GM12878 (cell line): ENCODE data around the gene MROH8. TPM values are rescaled to one million over a fixed set of nuclear protein-coding genes. Genes with fewer than 3 reads are reported as not detected.

Source experiments
- polyA plus RNA-seq, 11 experiments: library from polyadenylated mRNA; depleted of rRNA in 4 of 11; unstranded in 6 of 11; stranded (reverse) in 5 of 11; fragments of >200 nt; fragmentation: Nextera tagmentation in 4 of 11; fragmentation: Illumina TruSeq in 1 of 11; extraction: Ambion mirVana in 4 of 11; extraction: Trizol in 1 of 11; gene quantifications; 1 replicate in 1 of 11; 2 replicates in 10 of 11; pipeline versions ENCODE4 v1.2.1 to v1.2.3, GENCODE V29; 2011 to 2016; ENCODE audit warnings: inconsistent platforms in 2 of 11, missing spikeins in 2 of 11, low read depth in 1 of 11
- total RNA-seq, 4 experiments: library from RNA; depleted of rRNA in 3 of 4; stranded (reverse); fragments of >200 nt in 3 of 4; fragmentation: Illumina TruSeq in 1 of 4; extraction: Trizol in 1 of 4; gene quantifications; 2 replicates each; pipeline versions ENCODE4 v1.2.1 to v1.2.3, GENCODE V29; 2013 to 2021

Gene MROH8
- total and polyA plus RNA-seq, 10 of the 15 experiments (the other 5 are each of a cell fraction or from before 2014, with no cell fraction given) = 0.16 to 2.8 (median 1.8) TPM

Other genes with a start within 250 kb of the MROH8 start
- gene SAMHD1, start 227.8 kb downstream of the MROH8 start, total RNA-seq (2014; rRNA removed) = 39.9 and 43.2 TPM in 2 replicates
- 46.8 and 47.9 TPM in 2 replicates for gene SAMHD1, start 227.8 kb downstream of the MROH8 start, total RNA-seq (2014; rRNA removed; fragmentation: Illumina TruSeq; extraction: Trizol)
- 37.7 and 37.8 TPM in 2 replicates for gene SAMHD1, start 227.8 kb downstream of the MROH8 start, total RNA-seq (2021)
- 43.6 and 52.1 TPM in 2 replicates for gene SAMHD1, start 227.8 kb downstream of the MROH8 start, polyA plus RNA-seq (2011; rRNA removed)
- gene SAMHD1, start 227.8 kb downstream of the MROH8 start, polyA plus RNA-seq (2014; fragmentation: Illumina TruSeq; extraction: Trizol) = 41.8 and 44.9 TPM in 2 replicates
- gene SAMHD1, start 227.8 kb downstream of the MROH8 start, polyA plus RNA-seq (2014; fragmentation: Nextera tagmentation; extraction: Ambion mirVana) = 10 to 100 TPM; 20.5 to 21.7 TPM
- 23.4 and 26.3 TPM in 2 replicates for gene SAMHD1, start 227.8 kb downstream of the MROH8 start, polyA plus RNA-seq (2014; rRNA removed)
- 10 to 100 TPM; 37.8 to 42.0 TPM for gene SAMHD1, start 227.8 kb downstream of the MROH8 start, polyA plus RNA-seq (2016; fragmentation: Nextera tagmentation; extraction: Ambion mirVana)
- gene RBL1, start 83.6 kb downstream of the MROH8 start, total RNA-seq (2014; rRNA removed) = 38.2 and 51.1 TPM in 2 replicates
- gene RBL1, start 83.6 kb downstream of the MROH8 start, total RNA-seq (2014; rRNA removed; fragmentation: Illumina TruSeq; extraction: Trizol) = 26.7 and 27.9 TPM in 2 replicates
- gene RBL1, start 83.6 kb downstream of the MROH8 start, total RNA-seq (2021) = 23.8 and 28.1 TPM in 2 replicates
- 14.6 and 19.4 TPM in 2 replicates for gene RBL1, start 83.6 kb downstream of the MROH8 start, polyA plus RNA-seq (2011; rRNA removed)
- gene RBL1, start 83.6 kb downstream of the MROH8 start, polyA plus RNA-seq (2014; fragmentation: Illumina TruSeq; extraction: Trizol) = 24.6 and 36.3 TPM in 2 replicates
- 1 to 10 TPM; 4.5 to 4.9 TPM for gene RBL1, start 83.6 kb downstream of the MROH8 start, polyA plus RNA-seq (2014; fragmentation: Nextera tagmentation; extraction: Ambion mirVana)
- 14.7 and 17.5 TPM in 2 replicates for gene RBL1, start 83.6 kb downstream of the MROH8 start, polyA plus RNA-seq (2014; rRNA removed)
- 10 to 100 TPM; 25.1 to 25.5 TPM for gene RBL1, start 83.6 kb downstream of the MROH8 start, polyA plus RNA-seq (2016; fragmentation: Nextera tagmentation; extraction: Ambion mirVana)
- 225 and 248 TPM in 2 replicates for gene RPN2, start 218 bp downstream of the MROH8 start, total RNA-seq (2014; rRNA removed)
- 231 and 241 TPM in 2 replicates for gene RPN2, start 218 bp downstream of the MROH8 start, total RNA-seq (2014; rRNA removed; fragmentation: Illumina TruSeq; extraction: Trizol)
- 157 and 161 TPM in 2 replicates for gene RPN2, start 218 bp downstream of the MROH8 start, total RNA-seq (2021)
- 162 and 222 TPM in 2 replicates for gene RPN2, start 218 bp downstream of the MROH8 start, polyA plus RNA-seq (2011; rRNA removed)
- gene RPN2, start 218 bp downstream of the MROH8 start, polyA plus RNA-seq (2014; fragmentation: Illumina TruSeq; extraction: Trizol) = 198 and 207 TPM in 2 replicates
- gene RPN2, start 218 bp downstream of the MROH8 start, polyA plus RNA-seq (2014; fragmentation: Nextera tagmentation; extraction: Ambion mirVana) = 100 to 1,000 TPM; 274 to 365 TPM
- gene RPN2, start 218 bp downstream of the MROH8 start, polyA plus RNA-seq (2014; rRNA removed) = 133 and 148 TPM in 2 replicates
- gene RPN2, start 218 bp downstream of the MROH8 start, polyA plus RNA-seq (2016; fragmentation: Nextera tagmentation; extraction: Ambion mirVana) = 100 to 1,000 TPM; 298 to 306 TPM
- gene GHRH, start 82.3 kb upstream of the MROH8 start, total RNA-seq (2014; rRNA removed) = not detected in 2 replicates
- gene GHRH, start 82.3 kb upstream of the MROH8 start, total RNA-seq (2014; rRNA removed; fragmentation: Illumina TruSeq; extraction: Trizol) = not detected in 2 replicates
- gene GHRH, start 82.3 kb upstream of the MROH8 start, total RNA-seq (2021) = not detected in 2 replicates
- not detected in 2 replicates for gene GHRH, start 82.3 kb upstream of the MROH8 start, polyA plus RNA-seq (2011; rRNA removed)
- not detected in 2 replicates for gene GHRH, start 82.3 kb upstream of the MROH8 start, polyA plus RNA-seq (2014; fragmentation: Illumina TruSeq; extraction: Trizol)
- not detected for gene GHRH, start 82.3 kb upstream of the MROH8 start, polyA plus RNA-seq (2014; fragmentation: Nextera tagmentation; extraction: Ambion mirVana)
- not detected in 2 replicates for gene GHRH, start 82.3 kb upstream of the MROH8 start, polyA plus RNA-seq (2014; rRNA removed)
- gene GHRH, start 82.3 kb upstream of the MROH8 start, polyA plus RNA-seq (2016; fragmentation: Nextera tagmentation; extraction: Ambion mirVana) = not detected
- 8.6 and 12.2 TPM in 2 replicates for gene MANBAL, start 110.1 kb upstream of the MROH8 start, total RNA-seq (2014; rRNA removed)
- 15.0 and 15.6 TPM in 2 replicates for gene MANBAL, start 110.1 kb upstream of the MROH8 start, total RNA-seq (2014; rRNA removed; fragmentation: Illumina TruSeq; extraction: Trizol)
- gene MANBAL, start 110.1 kb upstream of the MROH8 start, total RNA-seq (2021) = 18.9 TPM in 2 replicates
- gene MANBAL, start 110.1 kb upstream of the MROH8 start, polyA plus RNA-seq (2011; rRNA removed) = 25.1 and 39.0 TPM in 2 replicates
- 20.2 and 30.7 TPM in 2 replicates for gene MANBAL, start 110.1 kb upstream of the MROH8 start, polyA plus RNA-seq (2014; fragmentation: Illumina TruSeq; extraction: Trizol)
- gene MANBAL, start 110.1 kb upstream of the MROH8 start, polyA plus RNA-seq (2014; fragmentation: Nextera tagmentation; extraction: Ambion mirVana) = 10 to 100 TPM; 13.7 to 15.6 TPM
- gene MANBAL, start 110.1 kb upstream of the MROH8 start, polyA plus RNA-seq (2014; rRNA removed) = 33.7 and 36.4 TPM in 2 replicates
- gene MANBAL, start 110.1 kb upstream of the MROH8 start, polyA plus RNA-seq (2016; fragmentation: Nextera tagmentation; extraction: Ambion mirVana) = 10 to 100 TPM; 40.8 to 45.6 TPM
- 22.1 and 27.4 TPM in 2 replicates for gene SRC, start 166.6 kb upstream of the MROH8 start, total RNA-seq (2014; rRNA removed)
- gene SRC, start 166.6 kb upstream of the MROH8 start, total RNA-seq (2014; rRNA removed; fragmentation: Illumina TruSeq; extraction: Trizol) = 19.3 and 20.0 TPM in 2 replicates
- gene SRC, start 166.6 kb upstream of the MROH8 start, total RNA-seq (2021) = 63.5 and 71.3 TPM in 2 replicates
- gene SRC, start 166.6 kb upstream of the MROH8 start, polyA plus RNA-seq (2011; rRNA removed) = 18.4 and 32.0 TPM in 2 replicates
- 20.3 and 33.1 TPM in 2 replicates for gene SRC, start 166.6 kb upstream of the MROH8 start, polyA plus RNA-seq (2014; fragmentation: Illumina TruSeq; extraction: Trizol)
- under 1 TPM; 0.60 to 0.85 TPM for gene SRC, start 166.6 kb upstream of the MROH8 start, polyA plus RNA-seq (2014; fragmentation: Nextera tagmentation; extraction: Ambion mirVana)
- 47.1 and 61.4 TPM in 2 replicates for gene SRC, start 166.6 kb upstream of the MROH8 start, polyA plus RNA-seq (2014; rRNA removed)
- gene SRC, start 166.6 kb upstream of the MROH8 start, polyA plus RNA-seq (2016; fragmentation: Nextera tagmentation; extraction: Ambion mirVana) = 10 to 100 TPM; 26.9 TPM